A172 (cell line): ENCODE measurements around the gene OGT. TPM values are rescaled to one million over a fixed set of nuclear protein-coding genes. Genes with fewer than 3 reads are reported as not detected.

Experiments
- DNase-seq: peaks from one replicate; pipeline ENCODE4 v3.0.0-alpha.2; 2015; ENCODE audit warnings: low spot score
- total RNA-seq: library from RNA; depleted of rRNA; stranded (reverse); fragments of >200 nt; shearing (Covaris generic); gene quantifications from 2 replicates; pipeline ENCODE4 v1.2.3, GENCODE V29; 2014; rRNA removed

The OGT gene
- total RNA-seq, 1 experiment from 2014 or later = 51.9 TPM

GRCh38 chrX:71622576-71623450 is 89.9 kb downstream of the OGT start:
- DNase-seq = peak; percentile 22

GRCh38 chrX:71623714-71624113 is 90.8 kb downstream of the OGT start:
- no peak for DNase-seq

- DNase-seq = no peak
Observed at GRCh38 chrX:71625471-71625870, 92.6 kb downstream of the OGT start.

Other genes with a start within 250 kb of the OGT start
- 512 and 514 TPM in 2 replicates for gene NONO, start 249.5 kb upstream of the OGT start, total RNA-seq
- 1.0 and 1.2 TPM in 2 replicates for gene ITGB1BP2, start 231.4 kb upstream of the OGT start, total RNA-seq
- gene TAF1, start 166.7 kb upstream of the OGT start, total RNA-seq = 30.6 and 37.2 TPM in 2 replicates
- gene GCNA, start 45.3 kb downstream of the OGT start, total RNA-seq = 0.07 and 1.2 TPM in 2 replicates
- gene CXCR3, start 85.4 kb downstream of the OGT start, total RNA-seq = not detected in 2 replicates
- gene CXorf49, start 185.2 kb downstream of the OGT start, total RNA-seq = not detected in 2 replicates
- not detected in 2 replicates for gene CXorf49B, start 230.2 kb downstream of the OGT start, total RNA-seq